GM18951 (cell line): ENCODE results near the gene DST.

Experiments used
- POLR2A ChIP-seq: IDR thresholded peaks from 4 replicates; pipeline ENCODE4 v1.6.1; 2011; ENCODE audit warnings: mild to moderate bottlenecking; ENCODE audit not compliant: insufficient read length, insufficient read depth; ENCODE audit errors: extremely low read depth
- in situ Hi-C: fragments of 300-500 bp; cut with MboI; formaldehyde crosslinking; loops from one replicate; pipeline ENCODE4 v1.12.0; 2022; ENCODE audit warnings: low sequenced_read_pairs, mixed read lengths, inconsistent platforms; ENCODE audit not compliant: unreplicated experiment

DST gene

DNA sequence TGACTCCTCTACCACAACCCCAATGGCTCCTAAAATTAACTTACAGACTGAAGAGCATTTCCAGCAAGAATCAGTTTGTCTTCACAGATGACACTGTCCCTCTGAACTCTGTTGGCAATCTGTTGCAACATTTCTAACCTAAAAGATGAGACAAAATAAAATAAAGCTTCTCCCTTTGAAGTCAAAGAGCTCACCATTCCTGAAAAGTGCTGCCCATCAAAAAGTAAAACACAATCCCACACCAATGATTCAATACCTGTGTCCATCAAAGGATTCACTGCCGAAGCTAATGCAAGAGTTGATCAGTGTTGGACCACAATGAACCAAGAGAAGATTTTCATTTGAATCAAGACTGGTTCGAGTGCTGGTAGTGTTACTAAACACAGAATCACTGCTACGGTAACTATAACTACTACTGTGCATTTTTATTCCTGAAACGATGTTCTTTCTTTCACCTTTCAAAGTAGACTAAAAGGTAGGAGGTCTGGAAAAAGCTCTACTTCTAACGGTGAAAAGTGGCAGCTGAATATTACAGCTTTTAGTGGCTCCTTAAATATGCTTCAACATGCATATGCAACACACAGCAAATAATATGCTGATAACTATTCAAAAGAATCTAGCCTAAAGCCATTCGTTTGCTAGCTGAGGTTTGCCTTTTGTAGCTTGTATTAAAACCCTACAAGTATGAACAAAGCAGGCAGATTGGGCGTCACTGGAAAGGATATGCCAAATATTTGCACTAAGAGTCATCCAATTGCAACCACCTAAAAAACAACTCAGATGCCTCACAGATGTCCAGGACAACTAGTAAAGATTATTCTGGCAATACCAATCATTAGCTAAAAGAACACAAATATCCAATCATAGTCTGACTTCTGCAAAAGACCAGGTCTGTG, at the start of gene DST:
TSS of gene DST (minus strand) at position 524 of the 896 bp plus-strand sequence.
- in situ Hi-C loops: loop anchor here (10.0 kb wide), 1 partner anchor 202 kb away; no protein-coding TSS in a partner anchor
- no peak for TF ChIP-seq POLR2A

GRCh38 chr6:56691814-56692213, 49.1 kb upstream of the DST start:
- no peak for TF ChIP-seq POLR2A
- in situ Hi-C loops: no loop called here

GRCh38 chr6:56691286-56691595, 48.6 kb upstream of the DST start:
- no peak for TF ChIP-seq POLR2A
- in situ Hi-C loops: no loop called here

GRCh38 chr6:56690519-56691285, 48.0 kb upstream of the DST start:
- no peak for TF ChIP-seq POLR2A
- in situ Hi-C loops: no loop called here

- in situ Hi-C loops: no loop called here
These were observed 47.0 kb upstream of the DST start for GRCh38 chr6:56689663-56690062.

GRCh38 chr6:56689114-56689513, 46.4 kb upstream of the DST start:
- no peak for TF ChIP-seq POLR2A
- in situ Hi-C loops: no loop called here

More at GRCh38 chr6:56689663-56690062, 47.0 kb upstream of the DST start:
- no peak for TF ChIP-seq POLR2A

DNA sequence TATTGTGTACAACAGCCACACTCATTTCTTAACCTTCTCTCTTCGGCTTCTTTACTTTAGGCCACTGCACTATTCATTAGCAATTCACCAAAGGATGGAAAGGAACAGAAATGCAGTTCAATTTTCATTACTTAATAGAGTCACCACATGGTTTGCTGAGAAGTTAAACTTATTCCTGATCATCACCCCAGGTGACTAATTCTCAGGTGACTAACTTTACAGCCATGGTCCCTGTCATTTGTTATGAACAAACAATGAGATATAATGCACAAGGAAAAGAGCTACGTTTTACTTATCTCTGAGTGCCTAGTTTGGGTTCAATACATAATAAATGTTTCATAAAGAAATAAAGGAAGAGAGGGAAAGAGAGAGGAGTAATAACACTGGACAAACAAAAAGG, 45.8 kb upstream of the DST start:
- in situ Hi-C loops: no loop called here
- no peak for TF ChIP-seq POLR2A

DNA sequence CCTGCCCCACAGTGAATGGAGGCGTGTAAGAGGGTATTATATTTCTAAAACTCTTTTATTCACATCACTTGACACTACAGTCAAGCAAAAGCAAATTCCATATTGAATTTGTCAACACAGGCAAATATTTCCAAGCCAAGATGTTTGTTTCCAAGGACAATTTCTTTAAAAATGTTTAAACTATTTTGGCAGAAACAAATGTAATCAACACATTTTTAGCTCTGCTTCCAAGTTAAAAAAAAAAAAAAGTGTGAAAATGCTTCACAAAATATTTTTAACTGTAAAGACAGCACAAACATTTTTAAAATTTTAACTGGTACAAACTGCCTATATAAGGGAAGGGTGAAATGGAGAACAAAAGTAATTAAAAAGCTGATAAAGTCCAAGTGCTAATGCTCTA, 44.9 kb upstream of the DST start:
- in situ Hi-C loops: no loop called here
- no peak for TF ChIP-seq POLR2A

DNA sequence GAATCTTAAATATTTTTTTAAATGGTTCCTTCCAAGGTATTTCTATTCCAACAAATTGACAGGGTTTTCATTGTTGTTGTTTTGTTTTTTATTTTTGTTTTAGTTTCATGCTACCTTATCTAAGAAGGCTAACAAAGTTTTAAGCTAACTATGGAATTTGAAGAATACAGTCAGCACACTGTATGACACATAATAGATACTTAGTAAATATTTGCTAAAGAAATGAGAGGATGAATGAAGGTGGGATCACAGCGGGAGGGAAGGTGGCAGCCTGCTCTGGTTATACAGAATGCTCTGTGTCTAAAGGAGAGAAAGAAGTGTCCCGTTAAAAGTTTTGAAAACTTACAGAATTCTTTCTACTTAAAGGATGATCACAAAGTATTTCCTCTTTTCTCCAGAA, 43.7 kb upstream of the DST start:
- in situ Hi-C loops: no loop called here
- no peak for TF ChIP-seq POLR2A

GRCh38 chr6:56685994-56686393, 43.3 kb upstream of the DST start:
- in situ Hi-C loops: no loop called here
- no peak for TF ChIP-seq POLR2A

DNA sequence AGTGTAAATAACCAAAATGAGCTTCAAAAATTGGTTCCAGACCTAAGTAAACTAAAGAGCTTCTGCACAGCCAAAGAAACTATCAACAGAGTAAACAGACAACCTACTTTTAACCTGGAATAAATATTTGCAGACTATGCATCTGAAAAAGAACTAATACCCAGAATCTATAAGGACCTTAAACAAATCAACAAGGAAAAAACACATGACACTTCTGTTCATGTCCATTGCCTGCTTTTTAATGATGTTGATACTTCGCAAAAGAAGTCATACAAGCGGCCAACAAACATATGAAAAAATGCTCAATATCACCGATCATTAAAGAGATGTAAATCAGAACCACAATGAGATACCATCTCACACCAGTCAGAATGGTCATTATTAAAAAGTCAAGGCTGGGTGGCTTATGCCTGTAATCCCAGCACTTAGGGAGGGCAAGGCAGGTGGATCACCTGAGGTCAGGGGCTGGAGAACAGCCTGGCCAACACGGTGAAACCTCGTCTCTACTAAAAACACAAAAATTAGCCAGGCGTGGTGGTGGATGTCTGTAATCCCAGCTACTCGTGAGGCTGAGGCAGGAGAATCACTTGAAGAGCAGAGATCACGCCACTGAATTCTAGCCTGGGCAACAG, 42.5 kb upstream of the DST start:
- in situ Hi-C loops: no loop called here

DNA sequence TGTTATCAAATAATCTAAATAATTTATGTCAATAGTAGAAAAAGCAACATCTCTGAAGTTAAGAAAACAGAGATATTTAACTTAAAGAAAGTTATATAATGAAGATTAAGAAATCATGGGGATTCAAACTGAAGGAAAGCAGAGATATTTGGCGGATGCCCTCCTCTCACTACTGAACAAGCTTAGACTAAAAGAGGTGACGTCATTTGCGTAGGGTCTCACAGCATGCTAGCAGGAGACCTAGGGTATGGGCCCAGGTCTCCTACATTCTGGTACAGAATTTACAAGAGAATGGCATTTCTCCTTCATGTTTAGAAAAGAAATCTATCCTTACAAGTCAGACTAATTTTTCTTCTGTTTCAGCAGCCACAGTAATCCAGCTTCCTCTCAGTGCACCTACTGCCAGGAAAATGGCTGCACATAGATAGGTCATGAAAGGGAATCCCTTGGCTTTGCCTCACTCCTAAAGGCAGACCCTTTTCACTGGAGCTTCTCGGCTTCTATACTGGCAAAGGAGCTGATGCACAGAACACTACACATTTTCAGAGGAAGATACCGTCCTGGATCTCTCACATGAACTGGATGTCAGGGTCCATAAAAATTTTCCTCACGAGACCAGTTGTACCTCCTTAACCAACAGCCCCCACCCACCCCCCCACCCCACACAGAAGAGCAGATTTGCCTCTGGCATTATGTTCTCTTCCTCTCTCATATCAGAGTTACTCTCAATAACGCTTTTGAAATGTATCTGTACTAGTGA, 41.8 kb upstream of the DST start:
- in situ Hi-C loops: no loop called here
- TF ChIP-seq POLR2A: no peak

More for the DNA sequence above, 42.5 kb upstream of the DST start:
- TF ChIP-seq POLR2A: no peak

- no peak for TF ChIP-seq POLR2A
- in situ Hi-C loops: no loop called here
These were observed 41.2 kb upstream of the DST start for GRCh38 chr6:56683882-56684281.
